Measurements from ENCODE around the gene FKBP6. TPM values are rescaled to one million over a fixed set of nuclear protein-coding genes. Genes with fewer than 3 reads are reported as not detected.

FKBP6 gene
- total and polyA plus RNA-seq, 9 of the 15 experiments (the other 6 are each of a cell fraction or from before 2014, with no cell fraction given), result not detected

GRCh38 chr7:73387908-73388414 lies 60.0 kb downstream of the FKBP6 start (continued):
- TF ChIP-seq NFIX (CRISPR knock-in tag; IDR thresholded peaks at IDR 0.05; ENCODE audit: low read depth) (no peak), PHB2 (IDR thresholded peaks at IDR 0.05; ENCODE audit: low read depth) (no peak), POLR2G (IDR thresholded peaks at IDR 0.05; ENCODE audit: low read depth, low read length) (no peak), GATAD2B (IDR thresholded peaks at IDR 0.05; ENCODE audit: borderline replicate concordance) (no peak), HLTF (IDR thresholded peaks at IDR 0.05) (peak; percentile 87), NBN (IDR thresholded peaks at IDR 0.05; ENCODE audit: low read depth) (peak; percentile 67; the same call in 1 of the 2 replicates), BACH1 (tag; IDR thresholded peaks at IDR 0.05) (no peak), ZNF778 (CRISPR knock-in tag; IDR thresholded peaks at IDR 0.05) (no peak), RBM22 (IDR thresholded peaks at IDR 0.05; ENCODE audit: low read depth, low read length, poor library complexity, severe bottlenecking) (no peak), MAZ (CRISPR knock-in tag; conservative IDR thresholded peaks at IDR 0.05 in 1 of 2, IDR thresholded peaks at IDR 0.05 in 1 of 2) (no peak), ZNF263 (CRISPR knock-in tag; IDR thresholded peaks at IDR 0.05; ENCODE audit: borderline replicate concordance) (no peak), ELF4 (CRISPR knock-in tag; IDR thresholded peaks at IDR 0.05) (no peak), ZFX (CRISPR knock-in tag; IDR thresholded peaks at IDR 0.05) (no peak), TAF7 (tag; IDR thresholded peaks at IDR 0.05) (no peak), ZKSCAN8 (CRISPR knock-in tag; IDR thresholded peaks at IDR 0.05) (no peak)
- TF ChIP-seq, protein P1, sequence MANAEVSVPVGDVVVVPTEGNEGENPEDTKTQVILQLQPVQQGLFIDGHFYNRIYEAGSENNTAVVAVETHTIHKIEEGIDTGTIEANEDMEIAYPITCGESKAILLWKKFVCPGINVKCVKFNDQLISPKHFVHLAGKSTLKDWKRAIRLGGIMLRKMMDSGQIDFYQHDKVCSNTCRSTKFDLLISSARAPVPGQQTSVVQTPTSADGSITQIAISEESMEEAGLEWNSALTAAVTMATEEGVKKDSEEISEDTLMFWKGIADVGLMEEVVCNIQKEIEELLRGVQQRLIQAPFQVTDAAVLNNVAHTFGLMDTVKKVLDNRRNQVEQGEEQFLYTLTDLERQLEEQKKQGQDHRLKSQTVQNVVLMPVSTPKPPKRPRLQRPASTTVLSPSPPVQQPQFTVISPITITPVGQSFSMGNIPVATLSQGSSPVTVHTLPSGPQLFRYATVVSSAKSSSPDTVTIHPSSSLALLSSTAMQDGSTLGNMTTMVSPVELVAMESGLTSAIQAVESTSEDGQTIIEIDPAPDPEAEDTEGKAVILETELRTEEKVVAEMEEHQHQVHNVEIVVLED (CRISPR knock-in tag; IDR thresholded peaks at IDR 0.05), result no peak
- TF ChIP-seq, protein P2, sequence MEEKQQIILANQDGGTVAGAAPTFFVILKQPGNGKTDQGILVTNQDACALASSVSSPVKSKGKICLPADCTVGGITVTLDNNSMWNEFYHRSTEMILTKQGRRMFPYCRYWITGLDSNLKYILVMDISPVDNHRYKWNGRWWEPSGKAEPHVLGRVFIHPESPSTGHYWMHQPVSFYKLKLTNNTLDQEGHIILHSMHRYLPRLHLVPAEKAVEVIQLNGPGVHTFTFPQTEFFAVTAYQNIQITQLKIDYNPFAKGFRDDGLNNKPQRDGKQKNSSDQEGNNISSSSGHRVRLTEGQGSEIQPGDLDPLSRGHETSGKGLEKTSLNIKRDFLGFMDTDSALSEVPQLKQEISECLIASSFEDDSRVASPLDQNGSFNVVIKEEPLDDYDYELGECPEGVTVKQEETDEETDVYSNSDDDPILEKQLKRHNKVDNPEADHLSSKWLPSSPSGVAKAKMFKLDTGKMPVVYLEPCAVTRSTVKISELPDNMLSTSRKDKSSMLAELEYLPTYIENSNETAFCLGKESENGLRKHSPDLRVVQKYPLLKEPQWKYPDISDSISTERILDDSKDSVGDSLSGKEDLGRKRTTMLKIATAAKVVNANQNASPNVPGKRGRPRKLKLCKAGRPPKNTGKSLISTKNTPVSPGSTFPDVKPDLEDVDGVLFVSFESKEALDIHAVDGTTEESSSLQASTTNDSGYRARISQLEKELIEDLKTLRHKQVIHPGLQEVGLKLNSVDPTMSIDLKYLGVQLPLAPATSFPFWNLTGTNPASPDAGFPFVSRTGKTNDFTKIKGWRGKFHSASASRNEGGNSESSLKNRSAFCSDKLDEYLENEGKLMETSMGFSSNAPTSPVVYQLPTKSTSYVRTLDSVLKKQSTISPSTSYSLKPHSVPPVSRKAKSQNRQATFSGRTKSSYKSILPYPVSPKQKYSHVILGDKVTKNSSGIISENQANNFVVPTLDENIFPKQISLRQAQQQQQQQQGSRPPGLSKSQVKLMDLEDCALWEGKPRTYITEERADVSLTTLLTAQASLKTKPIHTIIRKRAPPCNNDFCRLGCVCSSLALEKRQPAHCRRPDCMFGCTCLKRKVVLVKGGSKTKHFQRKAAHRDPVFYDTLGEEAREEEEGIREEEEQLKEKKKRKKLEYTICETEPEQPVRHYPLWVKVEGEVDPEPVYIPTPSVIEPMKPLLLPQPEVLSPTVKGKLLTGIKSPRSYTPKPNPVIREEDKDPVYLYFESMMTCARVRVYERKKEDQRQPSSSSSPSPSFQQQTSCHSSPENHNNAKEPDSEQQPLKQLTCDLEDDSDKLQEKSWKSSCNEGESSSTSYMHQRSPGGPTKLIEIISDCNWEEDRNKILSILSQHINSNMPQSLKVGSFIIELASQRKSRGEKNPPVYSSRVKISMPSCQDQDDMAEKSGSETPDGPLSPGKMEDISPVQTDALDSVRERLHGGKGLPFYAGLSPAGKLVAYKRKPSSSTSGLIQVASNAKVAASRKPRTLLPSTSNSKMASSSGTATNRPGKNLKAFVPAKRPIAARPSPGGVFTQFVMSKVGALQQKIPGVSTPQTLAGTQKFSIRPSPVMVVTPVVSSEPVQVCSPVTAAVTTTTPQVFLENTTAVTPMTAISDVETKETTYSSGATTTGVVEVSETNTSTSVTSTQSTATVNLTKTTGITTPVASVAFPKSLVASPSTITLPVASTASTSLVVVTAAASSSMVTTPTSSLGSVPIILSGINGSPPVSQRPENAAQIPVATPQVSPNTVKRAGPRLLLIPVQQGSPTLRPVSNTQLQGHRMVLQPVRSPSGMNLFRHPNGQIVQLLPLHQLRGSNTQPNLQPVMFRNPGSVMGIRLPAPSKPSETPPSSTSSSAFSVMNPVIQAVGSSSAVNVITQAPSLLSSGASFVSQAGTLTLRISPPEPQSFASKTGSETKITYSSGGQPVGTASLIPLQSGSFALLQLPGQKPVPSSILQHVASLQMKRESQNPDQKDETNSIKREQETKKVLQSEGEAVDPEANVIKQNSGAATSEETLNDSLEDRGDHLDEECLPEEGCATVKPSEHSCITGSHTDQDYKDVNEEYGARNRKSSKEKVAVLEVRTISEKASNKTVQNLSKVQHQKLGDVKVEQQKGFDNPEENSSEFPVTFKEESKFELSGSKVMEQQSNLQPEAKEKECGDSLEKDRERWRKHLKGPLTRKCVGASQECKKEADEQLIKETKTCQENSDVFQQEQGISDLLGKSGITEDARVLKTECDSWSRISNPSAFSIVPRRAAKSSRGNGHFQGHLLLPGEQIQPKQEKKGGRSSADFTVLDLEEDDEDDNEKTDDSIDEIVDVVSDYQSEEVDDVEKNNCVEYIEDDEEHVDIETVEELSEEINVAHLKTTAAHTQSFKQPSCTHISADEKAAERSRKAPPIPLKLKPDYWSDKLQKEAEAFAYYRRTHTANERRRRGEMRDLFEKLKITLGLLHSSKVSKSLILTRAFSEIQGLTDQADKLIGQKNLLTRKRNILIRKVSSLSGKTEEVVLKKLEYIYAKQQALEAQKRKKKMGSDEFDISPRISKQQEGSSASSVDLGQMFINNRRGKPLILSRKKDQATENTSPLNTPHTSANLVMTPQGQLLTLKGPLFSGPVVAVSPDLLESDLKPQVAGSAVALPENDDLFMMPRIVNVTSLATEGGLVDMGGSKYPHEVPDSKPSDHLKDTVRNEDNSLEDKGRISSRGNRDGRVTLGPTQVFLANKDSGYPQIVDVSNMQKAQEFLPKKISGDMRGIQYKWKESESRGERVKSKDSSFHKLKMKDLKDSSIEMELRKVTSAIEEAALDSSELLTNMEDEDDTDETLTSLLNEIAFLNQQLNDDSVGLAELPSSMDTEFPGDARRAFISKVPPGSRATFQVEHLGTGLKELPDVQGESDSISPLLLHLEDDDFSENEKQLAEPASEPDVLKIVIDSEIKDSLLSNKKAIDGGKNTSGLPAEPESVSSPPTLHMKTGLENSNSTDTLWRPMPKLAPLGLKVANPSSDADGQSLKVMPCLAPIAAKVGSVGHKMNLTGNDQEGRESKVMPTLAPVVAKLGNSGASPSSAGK (IDR thresholded peaks at IDR 0.05), result no peak
